Stimulated activated CD4-positive, alpha-beta T cell treated with anti-CD3 and anti-CD28 coated beads, TNF-alpha, amount 100 ng/mL, for 4 hours (primary cell): ENCODE data around the gene CMTM1.
A peak's percentile ranks its signal among the peaks of the same experiment; 100 is the strongest.

Source experiments
- DNase-seq, 3 experiments: peaks; one replicate each; pipeline ENCODE4 v3.0.0-alpha.2; 2020; ENCODE audit warnings: low read depth in 3 of 3

CMTM1 gene

DNA sequence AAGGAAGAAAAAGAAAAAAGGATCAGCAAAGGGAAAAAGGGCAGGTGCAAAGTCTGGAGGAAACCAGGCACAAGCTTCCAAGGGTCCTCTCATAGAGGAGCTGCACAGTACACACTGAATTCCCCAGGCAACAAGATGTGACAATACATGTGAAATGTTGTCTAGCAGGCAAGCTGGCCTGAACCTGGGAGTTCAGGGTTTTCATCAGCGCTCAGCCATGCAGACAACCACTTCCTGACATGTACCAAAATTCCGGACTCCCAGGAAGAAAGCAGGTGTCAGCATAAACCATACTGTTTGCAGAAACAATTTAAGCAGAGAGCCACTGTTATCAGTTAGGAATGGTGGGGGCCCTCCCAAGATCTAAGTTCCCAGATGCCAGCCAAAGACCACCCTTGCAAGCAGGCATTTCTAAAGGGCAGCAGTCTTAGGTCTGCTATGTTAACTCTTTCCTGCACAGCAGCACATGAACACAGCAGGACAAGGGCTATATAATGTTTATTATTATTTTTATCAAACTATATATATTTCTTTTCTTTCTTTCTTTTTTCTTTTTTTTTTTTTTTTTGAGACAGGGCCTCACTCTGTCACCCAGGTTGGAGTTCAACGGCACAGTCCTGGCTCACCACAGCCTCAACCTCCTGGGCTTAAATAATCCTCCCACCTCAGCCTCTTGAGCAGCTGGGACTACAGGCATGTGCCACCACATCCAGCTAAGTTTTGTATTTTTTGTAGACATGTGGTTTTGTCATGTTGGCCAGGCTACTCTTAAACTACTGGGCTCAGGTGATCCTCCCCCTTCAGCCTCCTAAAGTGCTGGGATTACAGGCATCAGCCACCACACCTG is 26.4 kb upstream of the CMTM1 start:
- no peak for DNase-seq

- no peak for DNase-seq
Measured at GRCh38 chr16:66541388-66542355, 24.6 kb upstream of the CMTM1 start.

DNA sequence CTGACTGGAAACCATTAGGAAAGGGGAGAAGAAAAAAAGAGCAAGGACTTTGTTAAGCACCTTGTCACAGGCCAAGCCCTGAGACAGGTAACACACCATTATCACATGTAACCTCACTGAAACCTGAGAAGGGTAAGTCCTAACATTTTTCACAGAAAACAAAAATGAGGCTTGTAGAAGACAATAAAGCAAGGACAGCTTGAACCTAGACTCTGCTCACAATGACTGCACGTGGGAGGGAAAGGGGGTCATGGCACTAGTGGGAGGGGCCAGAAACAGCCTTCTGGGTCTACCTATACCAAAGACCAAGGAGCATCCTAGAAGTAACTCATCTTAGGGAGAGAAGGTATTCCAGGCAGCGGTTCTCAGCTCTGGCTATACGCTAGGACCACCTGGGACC is 23.8 kb upstream of the CMTM1 start:
- DNase-seq, result no peak

DNA sequence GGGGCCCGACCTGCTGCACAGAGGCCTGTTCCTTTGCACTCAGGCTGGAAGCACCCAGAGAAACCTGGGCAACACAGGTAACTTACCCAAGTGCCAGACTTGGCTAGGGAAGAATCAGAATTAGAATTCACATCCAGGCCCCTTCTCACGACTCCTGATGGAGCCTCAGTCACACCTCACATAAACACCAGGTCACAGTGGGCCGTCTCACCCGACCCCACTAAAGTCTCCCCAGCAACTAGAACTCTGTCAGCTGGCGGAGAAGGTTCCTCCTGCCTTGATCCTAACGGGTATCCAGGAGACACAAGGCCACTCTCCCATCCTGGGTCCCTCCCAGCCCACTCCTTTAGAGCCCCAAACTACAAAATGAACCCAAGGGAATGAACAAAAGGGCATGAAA is 22.7 kb upstream of the CMTM1 start:
- no peak for DNase-seq

GRCh38 chr16:66544016-66544757 is 22.1 kb upstream of the CMTM1 start:
- no peak for DNase-seq

- DNase-seq, result no peak
Measured at GRCh38 chr16:66547101-66547989, 18.9 kb upstream of the CMTM1 start.

- no peak for DNase-seq
Measured at GRCh38 chr16:66548068-66548467, 18.2 kb upstream of the CMTM1 start.

DNA sequence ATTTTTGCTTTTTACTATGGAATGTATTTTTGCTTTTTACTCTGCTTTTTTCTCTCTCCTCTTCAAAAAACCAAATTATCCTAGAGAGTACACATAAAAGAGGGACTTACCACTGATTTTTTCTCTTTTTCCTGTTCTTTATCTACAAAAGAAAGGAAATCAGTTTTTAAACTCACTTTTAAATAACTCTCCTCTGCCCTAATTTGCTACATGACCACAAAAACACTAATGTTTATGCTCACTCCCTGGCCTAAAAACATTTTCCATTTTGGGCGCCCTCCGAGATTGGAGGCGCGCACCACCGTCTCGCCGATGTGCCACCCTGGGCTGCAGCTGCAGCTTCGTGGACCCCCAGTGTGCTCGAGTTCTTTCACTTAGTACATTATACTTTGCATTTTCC is 17.4 kb upstream of the CMTM1 start:
- DNase-seq, result no peak

DNA sequence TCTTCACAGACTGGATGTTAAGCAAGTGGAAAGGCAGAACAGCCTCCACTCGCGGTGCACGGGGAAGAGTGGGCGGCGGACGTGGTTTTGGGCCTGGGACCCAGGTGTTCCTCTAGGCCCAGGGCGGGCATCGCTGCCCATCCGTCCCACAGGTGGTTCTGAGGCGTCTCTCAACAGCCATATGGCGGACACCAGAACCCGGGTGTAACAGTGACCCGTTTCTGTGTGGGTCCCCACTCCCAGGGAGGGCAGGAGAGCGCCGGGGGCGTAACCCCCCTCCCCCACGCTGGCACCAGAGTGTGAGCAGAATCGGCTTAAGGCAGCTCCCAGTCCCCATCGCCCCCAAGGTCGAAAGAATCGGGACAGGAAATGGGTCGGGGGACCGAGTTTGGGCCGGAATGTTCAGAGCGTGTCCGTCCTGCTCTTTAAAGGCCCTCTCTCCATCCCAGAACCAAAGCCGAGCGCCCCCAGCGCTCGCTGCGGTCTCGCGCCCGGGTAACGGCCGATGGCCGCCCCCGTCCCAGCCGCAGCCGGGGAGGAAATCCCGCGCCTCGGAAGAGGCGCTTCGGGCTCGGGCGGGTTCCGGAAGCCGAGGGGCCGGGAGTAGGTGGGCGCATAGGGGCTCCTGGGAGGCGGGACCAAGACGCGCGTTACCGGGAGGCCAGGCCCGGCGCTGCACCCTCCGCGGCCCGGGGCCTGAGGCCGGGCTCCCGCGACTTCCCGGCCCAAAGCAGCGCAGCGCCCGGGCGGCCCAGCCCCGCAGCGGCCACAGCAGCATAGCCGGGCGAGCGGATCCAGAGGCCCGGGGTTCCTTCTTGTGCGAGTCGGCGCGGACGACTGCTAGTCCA is 16.7 kb upstream of the CMTM1 start, which contains the start of gene TK2:
Gene TK2, minus strand, starts transcription at position 839 of the 848 bp plus-strand sequence. Its CDS starts 61 bp downstream, at position 778.
- peak; percentile 36 to 59 (median 41) for DNase-seq

GRCh38 chr16:66551348-66551759 is 14.9 kb upstream of the CMTM1 start:
- DNase-seq, result peak in 2 of 3 experiments; percentile 26 to 27

- no peak for DNase-seq
Measured at GRCh38 chr16:66551788-66552285, 14.4 kb upstream of the CMTM1 start.

DNA sequence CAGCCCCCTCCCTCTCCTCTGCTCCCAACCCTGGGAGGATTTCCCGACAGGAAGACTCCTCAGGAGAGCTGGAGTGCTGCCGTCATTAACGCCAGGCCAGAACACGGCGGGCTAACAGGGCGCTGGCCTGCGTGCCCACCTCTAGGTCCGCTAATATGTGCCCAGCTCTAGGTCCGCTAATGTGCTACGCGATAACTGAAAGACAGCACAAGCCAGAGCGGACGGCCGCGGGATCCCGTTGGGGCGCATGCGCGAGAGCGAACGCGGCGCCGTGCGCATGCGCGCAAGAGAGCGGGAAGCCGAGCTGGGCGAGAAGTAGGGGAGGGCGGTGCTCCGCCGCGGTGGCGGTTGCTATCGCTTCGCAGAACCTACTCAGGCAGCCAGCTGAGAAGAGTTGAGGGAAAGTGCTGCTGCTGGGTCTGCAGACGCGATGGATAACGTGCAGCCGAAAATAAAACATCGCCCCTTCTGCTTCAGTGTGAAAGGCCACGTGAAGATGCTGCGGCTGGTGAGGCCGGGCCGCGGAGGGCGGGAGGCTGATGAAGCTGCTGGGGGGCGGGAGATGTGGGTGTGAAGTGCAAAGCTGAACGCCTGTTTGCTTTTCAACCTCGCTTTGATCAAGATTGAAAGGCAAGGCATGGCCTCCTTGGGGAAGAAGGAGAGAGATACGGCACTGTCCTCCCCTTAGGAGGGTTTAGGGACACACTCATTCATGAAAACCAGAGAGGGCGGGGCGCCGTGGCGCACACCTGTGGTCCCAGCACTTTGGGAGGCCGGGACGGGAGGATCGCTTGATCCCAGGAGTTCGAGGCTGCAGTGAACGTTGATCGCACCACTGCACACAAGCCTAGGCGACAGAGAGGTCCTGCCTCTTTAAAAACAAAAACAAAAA is 13.7 kb upstream of the CMTM1 start, which contains the start of gene CKLF:
Gene CKLF, plus strand, starts transcription at position 291 of the 892 bp plus-strand sequence. Its CDS starts 140 bp downstream, at position 431.
- DNase-seq, result peak; percentile 79 to 87 (median 83)

DNA sequence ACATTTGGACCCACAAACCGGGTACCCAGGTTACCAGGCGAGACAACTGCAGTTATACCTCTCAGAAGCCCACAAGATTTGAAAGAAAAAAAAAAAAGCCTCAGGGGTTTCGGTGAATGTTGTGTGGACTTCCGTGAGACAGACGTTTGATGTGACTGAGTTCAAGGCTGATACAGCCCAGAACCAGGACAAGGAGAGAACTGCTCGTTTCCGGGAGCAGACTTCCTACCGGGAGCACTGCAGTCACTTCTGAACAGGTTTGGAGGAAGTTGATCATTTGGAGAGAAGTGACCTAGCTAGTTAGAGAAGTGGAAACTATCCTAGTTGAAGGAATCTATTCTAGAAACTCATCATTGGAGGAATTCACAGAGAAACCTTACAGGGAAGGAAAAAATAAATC is 13.0 kb upstream of the CMTM1 start:
- DNase-seq, result no peak

- no peak for DNase-seq
Measured at GRCh38 chr16:66554021-66554420, 12.2 kb upstream of the CMTM1 start.

DNA sequence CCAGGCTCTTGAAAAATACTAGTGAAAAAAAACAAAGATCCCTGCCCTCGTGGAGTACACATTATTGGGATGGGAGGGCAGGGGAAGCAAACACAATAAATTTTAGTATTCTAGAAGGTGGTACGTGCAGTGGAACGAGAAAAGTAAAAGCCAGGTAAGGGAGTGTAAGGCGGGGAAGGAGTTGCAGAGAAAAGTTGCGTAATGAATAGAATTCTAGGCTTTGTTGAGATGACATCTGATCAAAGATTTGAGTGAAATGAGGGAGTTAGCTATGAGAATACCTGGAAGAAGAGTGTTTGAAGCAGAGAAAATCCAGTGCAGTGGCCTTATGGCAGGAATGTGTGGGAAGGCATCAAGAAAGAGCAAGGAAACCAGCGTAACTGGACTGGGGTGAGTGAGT is 11.7 kb upstream of the CMTM1 start:
- no peak for DNase-seq

DNA sequence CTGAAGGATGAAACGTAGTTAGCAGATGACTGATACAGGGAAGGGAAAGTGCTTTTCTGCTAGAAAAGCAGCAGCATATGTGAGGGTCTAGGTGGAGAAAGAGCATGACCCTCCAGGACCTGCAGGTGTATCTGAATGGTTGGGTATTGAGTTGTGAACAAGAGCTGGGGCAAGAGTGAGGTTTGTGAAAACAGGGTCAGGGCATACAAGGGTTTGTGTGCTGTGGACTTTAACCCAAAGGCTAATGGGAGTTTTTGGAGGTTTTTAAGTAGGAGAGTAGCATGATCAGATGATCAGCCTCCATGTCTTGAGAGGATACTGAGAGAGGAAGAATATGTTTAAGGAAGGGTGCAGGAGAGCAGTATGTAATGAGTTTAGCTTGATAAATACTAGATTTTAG is 6.1 kb upstream of the CMTM1 start:
- DNase-seq, result no peak

DNA sequence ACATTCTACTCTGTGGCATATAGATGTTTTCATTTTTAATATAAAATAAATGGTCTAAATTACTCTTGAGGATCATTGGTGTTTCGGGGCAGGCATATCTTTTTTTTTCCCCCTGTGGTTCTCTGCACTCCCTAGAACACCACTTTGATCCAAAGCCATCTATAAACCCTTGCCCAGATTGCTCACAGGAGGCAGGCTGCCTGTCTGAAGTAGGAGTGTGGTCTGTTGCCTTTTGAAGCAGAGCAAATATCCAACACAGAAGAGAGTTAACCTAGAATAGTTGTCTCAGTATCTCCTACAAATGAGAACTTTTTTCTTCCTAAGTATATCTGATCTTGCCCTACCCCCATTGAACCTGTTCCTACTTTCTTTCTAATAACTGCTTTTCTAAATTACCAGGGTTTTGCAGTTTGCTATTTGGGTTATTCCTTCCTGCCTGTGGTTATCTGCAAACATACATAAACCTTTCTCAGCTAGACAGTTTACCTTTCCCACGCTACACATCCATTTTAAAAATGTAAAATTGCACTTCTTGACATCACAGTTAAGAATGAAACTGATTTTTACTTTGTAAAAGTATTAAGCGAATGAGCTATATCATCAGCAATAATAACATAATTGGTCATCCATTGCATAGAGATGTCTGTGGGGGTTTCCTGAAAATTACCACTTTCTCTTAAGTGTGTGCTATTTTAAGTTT is 4.7 kb upstream of the CMTM1 start:
- no peak for DNase-seq

GRCh38 chr16:66562409-66562808 is 3.8 kb upstream of the CMTM1 start:
- DNase-seq, result no peak
